KMS-11 (cell line): Measurements from ENCODE around the gene TMEM132C.

Experiments
- H2AFZ ChIP-seq: fragments of 200-600 bp; sonication (generic); 2 replicates; pipeline ENCODE4 v1.6.1; 2016; ENCODE audit warnings: antibody characterized with exemption, mixed run types, low read depth
- H3K27ac ChIP-seq: fragments of 200-600 bp; sonication (generic); 2 replicates; pipeline ENCODE4 v1.6.1; 2016; ENCODE audit warnings: mild to moderate bottlenecking, mixed run types
- H3K27me3 ChIP-seq: fragments of 200-600 bp; sonication (generic); 2 replicates; pipeline ENCODE4 v1.6.1; 2017; ENCODE audit warnings: mild to moderate bottlenecking, low read depth, mixed run types, moderate library complexity; ENCODE audit not compliant: insufficient read depth
- H3K36me3 ChIP-seq: fragments of 200-600 bp; sonication (generic); 2 replicates; pipeline ENCODE4 v1.6.1; 2017; ENCODE audit warnings: mild to moderate bottlenecking, mixed run types; ENCODE audit not compliant: insufficient read depth
- H3K4me1 ChIP-seq: fragments of 200-600 bp; sonication (generic); 2 replicates; pipeline ENCODE4 v1.6.1; 2016; ENCODE audit warnings: mild to moderate bottlenecking, low read depth, mixed run types; ENCODE audit not compliant: poor library complexity, severe bottlenecking
- H3K4me2 ChIP-seq: fragments of 200-600 bp; sonication (generic); 2 replicates; pipeline ENCODE4 v1.7.0; 2016; ENCODE audit warnings: mild to moderate bottlenecking, mixed run types
- H3K4me3 ChIP-seq: fragments of 200-600 bp; sonication (generic); IDR thresholded peaks from 2 replicates; pipeline ENCODE4 v1.6.1; 2017; ENCODE audit warnings: low read depth, low read length, mixed read lengths; ENCODE audit not compliant: insufficient read depth
- H3K79me2 ChIP-seq: fragments of 200-600 bp; sonication (generic); 2 replicates; pipeline ENCODE4 v1.6.1; 2016; ENCODE audit warnings: low read depth, mixed run types; ENCODE audit not compliant: insufficient read depth
- H3K9ac ChIP-seq: fragments of 200-600 bp; sonication (generic); 2 replicates; pipeline ENCODE4 v1.6.1; 2016; ENCODE audit warnings: mild to moderate bottlenecking, mixed run types
- H4K20me1 ChIP-seq: fragments of 200-600 bp; sonication (generic); 2 replicates; pipeline ENCODE4 v1.6.1; 2016; ENCODE audit warnings: mild to moderate bottlenecking, mixed run types; ENCODE audit not compliant: insufficient read depth
- TF ChIP-seq, protein P1 (sequence below): fragments of 200-600 bp; sonication (generic); conservative IDR thresholded peaks from 2 replicates; pipeline ENCODE4 v1.6.1; 2017; ENCODE audit warnings: low read depth, mild to moderate bottlenecking, antibody characterized with exemption, low read length, moderate library complexity, mixed read lengths

Gene TMEM132C

DNA sequence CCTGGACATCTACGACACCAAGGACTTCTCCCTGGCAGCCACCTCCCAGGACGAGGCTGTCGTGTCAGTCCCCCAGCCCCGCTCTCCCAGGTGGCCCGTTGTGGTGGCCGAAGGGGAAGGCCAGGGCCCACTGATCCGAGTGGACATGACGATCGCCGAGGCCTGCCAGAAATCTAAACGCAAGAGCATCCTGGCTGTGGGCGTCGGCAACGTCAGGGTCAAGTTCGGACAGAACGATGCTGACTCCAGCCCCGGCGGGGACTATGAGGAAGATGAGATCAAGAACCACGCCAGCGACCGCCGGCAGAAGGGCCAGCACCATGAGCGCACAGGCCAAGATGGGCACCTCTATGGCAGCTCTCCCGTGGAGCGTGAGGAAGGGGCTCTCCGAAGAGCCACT, 438.2 kb downstream of the TMEM132C start:
- H3K4me2 ChIP-seq, result no peak overlapping the region
- no peaks in the 10 kb centered on the region for H3K79me2 ChIP-seq
- H3K27me3 ChIP-seq, result no peaks in the 10 kb centered on the region
- no peaks in the 10 kb centered on the region for H3K36me3 ChIP-seq
- TF ChIP-seq, protein P1, sequence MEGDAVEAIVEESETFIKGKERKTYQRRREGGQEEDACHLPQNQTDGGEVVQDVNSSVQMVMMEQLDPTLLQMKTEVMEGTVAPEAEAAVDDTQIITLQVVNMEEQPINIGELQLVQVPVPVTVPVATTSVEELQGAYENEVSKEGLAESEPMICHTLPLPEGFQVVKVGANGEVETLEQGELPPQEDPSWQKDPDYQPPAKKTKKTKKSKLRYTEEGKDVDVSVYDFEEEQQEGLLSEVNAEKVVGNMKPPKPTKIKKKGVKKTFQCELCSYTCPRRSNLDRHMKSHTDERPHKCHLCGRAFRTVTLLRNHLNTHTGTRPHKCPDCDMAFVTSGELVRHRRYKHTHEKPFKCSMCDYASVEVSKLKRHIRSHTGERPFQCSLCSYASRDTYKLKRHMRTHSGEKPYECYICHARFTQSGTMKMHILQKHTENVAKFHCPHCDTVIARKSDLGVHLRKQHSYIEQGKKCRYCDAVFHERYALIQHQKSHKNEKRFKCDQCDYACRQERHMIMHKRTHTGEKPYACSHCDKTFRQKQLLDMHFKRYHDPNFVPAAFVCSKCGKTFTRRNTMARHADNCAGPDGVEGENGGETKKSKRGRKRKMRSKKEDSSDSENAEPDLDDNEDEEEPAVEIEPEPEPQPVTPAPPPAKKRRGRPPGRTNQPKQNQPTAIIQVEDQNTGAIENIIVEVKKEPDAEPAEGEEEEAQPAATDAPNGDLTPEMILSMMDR, result no peak
- no peak overlapping the region for H3K9ac ChIP-seq
- H3K4me3 ChIP-seq, result no peak overlapping the region
- H4K20me1 ChIP-seq, result no peaks in the 10 kb centered on the region
- no peak overlapping the region for H2AFZ ChIP-seq
- H3K4me1 ChIP-seq, result no peaks in the 10 kb centered on the region
- no peak overlapping the region for H3K27ac ChIP-seq

DNA sequence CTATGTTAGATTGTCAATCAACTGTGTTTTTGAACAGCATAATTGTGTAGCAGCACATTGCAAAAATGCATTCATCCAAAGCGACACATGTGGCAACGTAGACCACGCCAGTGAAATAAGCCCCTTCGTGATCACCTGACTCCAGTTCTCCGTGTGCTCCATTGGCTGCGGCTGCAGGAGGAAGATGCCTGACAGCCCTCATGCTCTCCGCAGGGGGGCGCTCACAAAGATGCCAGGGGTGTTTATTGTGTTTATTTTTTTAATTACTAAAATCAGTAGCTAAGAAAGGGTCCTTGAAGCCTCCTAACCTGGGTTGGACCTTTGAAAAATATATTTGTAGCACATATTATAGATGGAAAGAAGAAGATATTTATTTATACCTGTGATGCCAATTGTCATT, 440.5 kb downstream of the TMEM132C start:
- Histone ChIP-seq H3K79me2 (no peaks in the 10 kb centered on the region), H4K20me1 (no peaks in the 10 kb centered on the region), H3K4me3 (no peak overlapping the region), H3K27ac (no peak overlapping the region), H3K9ac (no peak overlapping the region), H3K36me3 (no peaks in the 10 kb centered on the region), H3K4me1 (no peaks in the 10 kb centered on the region), H2AFZ (no peak overlapping the region), H3K4me2 (no peak overlapping the region), H3K27me3 (no peaks in the 10 kb centered on the region)
- TF ChIP-seq, protein P1, result no peak

DNA sequence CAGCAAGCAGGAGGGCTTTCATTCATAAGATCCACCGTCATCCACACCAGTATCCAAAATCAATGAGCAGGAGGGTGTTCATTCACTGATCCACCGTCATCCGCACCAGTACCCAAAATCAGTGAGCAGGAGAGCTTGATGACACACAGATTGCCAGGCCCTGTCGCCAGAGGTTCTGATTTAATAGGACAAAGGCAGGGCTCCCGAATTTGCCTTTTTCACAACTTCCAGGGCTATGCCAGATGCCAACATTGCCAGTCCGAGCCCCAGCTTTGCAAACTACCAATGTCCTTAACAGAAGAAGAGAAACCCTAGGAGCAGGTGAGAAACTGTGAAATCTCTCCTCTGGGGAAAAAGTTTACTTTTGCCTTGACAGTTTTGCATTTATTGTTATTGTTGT, 441.8 kb downstream of the TMEM132C start:
- no peak overlapping the region for H3K4me2 ChIP-seq
- no peaks in the 10 kb centered on the region for H3K27me3 ChIP-seq
- TF ChIP-seq, protein P1, result no peak
- H3K27ac ChIP-seq, result no peak overlapping the region
- no peaks in the 10 kb centered on the region for H3K4me1 ChIP-seq
- H3K79me2 ChIP-seq, result no peaks in the 10 kb centered on the region
- no peaks in the 10 kb centered on the region for H4K20me1 ChIP-seq
- H3K4me3 ChIP-seq, result no peak overlapping the region
- H2AFZ ChIP-seq, result no peak overlapping the region
- no peak overlapping the region for H3K9ac ChIP-seq
- no peaks in the 10 kb centered on the region for H3K36me3 ChIP-seq

DNA sequence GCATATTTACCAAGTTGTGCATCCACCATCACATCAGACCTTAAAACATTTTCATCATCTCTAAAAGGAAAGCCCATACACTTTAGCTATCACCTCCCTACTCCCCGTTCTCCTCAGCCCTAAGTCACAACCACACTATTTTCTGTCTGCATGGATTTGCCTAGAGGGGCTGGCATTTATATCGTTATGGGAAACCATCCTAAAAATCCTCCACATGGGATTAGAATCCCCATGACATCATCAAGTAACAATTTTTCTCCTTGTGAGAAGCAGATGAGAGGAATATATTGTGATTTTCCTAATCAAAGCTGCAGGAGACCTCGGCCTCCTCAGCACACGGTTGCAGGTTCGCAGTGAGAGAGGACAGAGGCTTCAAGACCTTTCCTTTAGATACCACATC, 442.7 kb downstream of the TMEM132C start:
- Histone ChIP-seq H3K4me3 (no peak overlapping the region), H3K4me1 (no peaks in the 10 kb centered on the region), H3K36me3 (no peaks in the 10 kb centered on the region), H3K9ac (no peak overlapping the region), H3K79me2 (no peaks in the 10 kb centered on the region), H4K20me1 (no peaks in the 10 kb centered on the region), H3K27ac (no peak overlapping the region), H3K27me3 (no peaks in the 10 kb centered on the region), H2AFZ (no peak overlapping the region), H3K4me2 (no peak overlapping the region)
- TF ChIP-seq, protein P1, result no peak
